Activated CD4-positive, alpha-beta T cell treated with anti-CD3 and anti-CD28 coated beads for 24 hours (primary cell): ENCODE data around the gene PIGR.

Source experiments
- DNase-seq, 2 donors: peaks; one replicate each; pipeline ENCODE4 v3.0.0-alpha.2; 2020; ENCODE audit warnings: low read depth in 2 of 2

PIGR gene

GRCh38 chr1:206960676-206961386, 14.6 kb upstream of the PIGR start:
- DNase-seq, result no peak

- no peak for DNase-seq
Measured at GRCh38 chr1:206958144-206958543, 11.9 kb upstream of the PIGR start.

- DNase-seq, result no peak
Measured at GRCh38 chr1:206957639-206958038, 11.4 kb upstream of the PIGR start.

GRCh38 chr1:206955476-206956451, 9.5 kb upstream of the PIGR start:
- no peak for DNase-seq

GRCh38 chr1:206954459-206955342, 8.4 kb upstream of the PIGR start:
- DNase-seq, result no peak

- DNase-seq, result no peak
Measured at GRCh38 chr1:206953626-206954025, 7.4 kb upstream of the PIGR start.

GRCh38 chr1:206953126-206953525, 6.9 kb upstream of the PIGR start:
- DNase-seq, result no peak

GRCh38 chr1:206952171-206952570, 5.9 kb upstream of the PIGR start:
- no peak for DNase-seq

- no peak for DNase-seq
Measured at GRCh38 chr1:206951318-206952100, 5.2 kb upstream of the PIGR start.

GRCh38 chr1:206949641-206950040, 3.4 kb upstream of the PIGR start:
- no peak for DNase-seq

- DNase-seq, result no peak
Measured at GRCh38 chr1:206949208-206949607, 2.9 kb upstream of the PIGR start.

GRCh38 chr1:206947255-206947654, 989 bp upstream of the PIGR start:
- no peak for DNase-seq

- no peak for DNase-seq
Measured at GRCh38 chr1:206945779-206946178, 487 bp downstream of the PIGR start.

- no peak for DNase-seq
Measured at GRCh38 chr1:206944703-206945102, 1.6 kb downstream of the PIGR start.

GRCh38 chr1:206941766-206942418, 4.4 kb downstream of the PIGR start:
- no peak for DNase-seq

GRCh38 chr1:206940588-206940936, 5.7 kb downstream of the PIGR start:
- no peak for DNase-seq

GRCh38 chr1:206939841-206940587, 6.3 kb downstream of the PIGR start:
- no peak for DNase-seq

- DNase-seq, result no peak
Measured at GRCh38 chr1:206939131-206939530, 7.1 kb downstream of the PIGR start.

- no peak for DNase-seq
Measured at GRCh38 chr1:206937425-206937824, 8.8 kb downstream of the PIGR start.

GRCh38 chr1:206935491-206936067, 10.7 kb downstream of the PIGR start:
- peak in 1 of 2 donors; percentile 42 for DNase-seq
